GM18858 (cell line): ENCODE results near the gene C7orf25.
A peak's percentile ranks its signal among the peaks of the same experiment; 100 is the strongest.
"Not testable (repeated sequence)": the region's sequence is repeated elsewhere in the genome, so short reads cannot be mapped to it uniquely, and the experiment has no call there.

Experiments
- ATAC-seq: cut with Tn5 transposase; IDR thresholded peaks from one replicate; pipeline ENCODE4 v1.9.1; 2021; ENCODE audit not compliant: unreplicated experiment

Gene C7orf25

GRCh38 chr7:42930889-42931288 is 19.0 kb upstream of the C7orf25 start:
- no peak for ATAC-seq

- no peak for ATAC-seq
Observed at GRCh38 chr7:42929449-42929848, 17.6 kb upstream of the C7orf25 start.

GRCh38 chr7:42928754-42929153 is 16.9 kb upstream of the C7orf25 start:
- no peak for ATAC-seq

GRCh38 chr7:42926204-42926603 is 14.3 kb upstream of the C7orf25 start:
- ATAC-seq: no peak

- no peak for ATAC-seq
Observed at GRCh38 chr7:42925630-42926029, 13.8 kb upstream of the C7orf25 start.

- no peak for ATAC-seq
Observed at GRCh38 chr7:42924223-42924838, 12.5 kb upstream of the C7orf25 start.

GRCh38 chr7:42922017-42922753 is 10.3 kb upstream of the C7orf25 start:
- ATAC-seq: no peak

GRCh38 chr7:42915356-42915755 is 3.5 kb upstream of the C7orf25 start:
- ATAC-seq: no peak

- no peak for ATAC-seq
Observed at GRCh38 chr7:42914421-42915045, 2.7 kb upstream of the C7orf25 start.

- ATAC-seq: no peak
Observed at GRCh38 chr7:42914009-42914408, 2.1 kb upstream of the C7orf25 start.

- ATAC-seq: no peak
Observed at GRCh38 chr7:42913591-42913990, 1.7 kb upstream of the C7orf25 start.

- no peak for ATAC-seq
Observed at GRCh38 chr7:42910306-42910705, 1.6 kb downstream of the C7orf25 start.

- no peak for ATAC-seq
Observed at GRCh38 chr7:42907316-42907715, 4.6 kb downstream of the C7orf25 start.

- ATAC-seq: no peak
Observed at GRCh38 chr7:42906181-42906580, 5.7 kb downstream of the C7orf25 start.

GRCh38 chr7:42902331-42902730 is 9.5 kb downstream of the C7orf25 start:
- no peak for ATAC-seq

GRCh38 chr7:42900842-42901241 is 11.0 kb downstream of the C7orf25 start:
- no peak for ATAC-seq

GRCh38 chr7:42893346-42894240 is 18.3 kb downstream of the C7orf25 start:
- ATAC-seq: no peak

- ATAC-seq: no peak
Observed at GRCh38 chr7:42886893-42887505, 24.9 kb downstream of the C7orf25 start.

GRCh38 chr7:42886129-42886528 is 25.7 kb downstream of the C7orf25 start:
- ATAC-seq: no peak

GRCh38 chr7:42885183-42885582 is 26.7 kb downstream of the C7orf25 start:
- ATAC-seq: not testable (repeated sequence)

GRCh38 chr7:42883950-42884349 is 27.9 kb downstream of the C7orf25 start:
- ATAC-seq: peak; percentile 52
